ENCODE measurements around the gene MPP7.

The MPP7 gene

DNA sequence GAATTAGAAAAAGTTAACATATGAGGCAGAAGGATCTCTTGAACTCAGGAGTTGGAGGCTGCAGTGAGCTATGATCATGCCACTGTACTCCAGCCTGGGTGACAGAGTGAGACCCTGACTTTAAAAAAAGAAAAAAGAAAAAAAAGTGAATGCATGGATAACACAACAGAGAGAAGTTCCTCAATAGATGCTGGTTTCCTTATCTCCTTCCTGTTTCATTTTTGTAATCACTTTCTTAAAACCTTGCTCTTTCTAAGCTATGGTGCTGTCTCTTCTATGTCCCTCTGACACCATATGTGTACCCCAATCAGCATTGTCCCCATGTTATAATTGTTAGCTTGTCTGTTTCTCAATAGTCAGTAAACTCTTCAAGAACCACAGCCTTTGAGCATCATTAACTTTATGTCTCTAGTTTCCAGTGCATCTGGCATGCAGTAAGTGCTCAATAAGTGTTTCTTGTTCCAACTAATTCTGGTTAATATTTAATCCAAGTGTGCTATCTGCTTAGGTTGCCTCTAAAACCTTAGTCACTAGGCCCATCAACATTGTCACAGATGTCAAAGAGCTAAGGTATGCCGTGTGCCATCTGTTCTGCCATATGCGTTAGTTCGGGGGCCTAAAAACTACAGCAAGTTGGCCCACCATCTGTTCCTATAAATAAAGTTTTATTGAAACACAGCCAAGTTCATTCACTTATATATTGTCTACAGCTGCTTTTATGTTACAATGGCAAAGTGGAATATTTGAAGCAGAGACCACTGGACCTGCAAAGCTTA, 36.2 kb downstream of the MPP7 start:
- no peak for DNase-seq (ENCODE audit: low spot score)

- no peak for DNase-seq (ENCODE audit: low spot score)
These were observed 39.6 kb downstream of the MPP7 start for GRCh38 chr10:28263136-28263857.

DNA sequence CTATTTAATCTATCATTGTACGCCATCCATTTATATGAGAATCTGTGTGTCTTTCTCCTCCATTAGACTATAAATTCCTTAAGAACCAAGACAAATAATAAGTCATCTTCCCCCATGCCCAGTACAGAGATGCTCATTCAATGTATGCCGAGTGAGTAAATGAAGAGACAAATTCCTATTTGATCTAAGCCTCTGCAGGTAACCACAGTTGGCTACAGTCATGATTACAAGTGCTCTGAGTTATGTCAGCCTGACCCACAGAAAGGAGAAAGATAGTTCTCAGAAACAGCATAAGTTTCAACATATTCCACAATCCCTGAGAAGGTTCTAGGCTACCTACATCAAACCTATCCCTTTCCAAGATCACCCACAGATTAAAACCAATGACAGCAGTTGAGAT, 46.1 kb downstream of the MPP7 start:
- no peak for DNase-seq (ENCODE audit: low spot score)

- no peak for DNase-seq (ENCODE audit: low spot score)
These were observed 48.4 kb downstream of the MPP7 start for GRCh38 chr10:28254290-28254985.

DNA sequence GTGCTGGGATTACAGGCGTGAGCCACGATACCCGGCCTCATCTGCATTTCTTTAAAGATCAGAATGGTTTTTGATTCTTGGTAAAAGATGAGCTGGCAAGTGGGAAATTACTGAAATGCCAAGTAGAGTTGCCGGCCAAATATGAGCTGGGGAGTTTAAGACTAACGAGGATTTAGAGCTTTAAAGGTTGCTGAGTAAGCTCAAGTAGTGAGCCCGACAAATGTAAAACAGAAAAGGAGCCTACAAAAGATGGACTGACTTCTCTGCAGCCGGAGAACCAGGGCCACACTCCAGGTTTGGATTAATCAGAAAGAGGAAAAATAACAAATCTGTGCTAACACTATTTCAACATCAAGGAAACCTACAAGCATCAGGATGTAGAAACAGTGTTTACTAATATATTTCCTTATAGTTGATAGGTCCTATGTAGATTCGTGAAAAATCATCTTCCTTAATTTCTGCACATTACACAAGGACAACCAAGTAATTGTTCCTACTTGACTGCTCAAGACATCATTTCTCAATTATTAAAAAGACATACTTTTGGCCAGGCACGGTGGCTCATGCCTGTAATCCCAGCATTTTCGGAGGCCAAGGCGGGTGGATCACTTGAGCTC, 49.6 kb downstream of the MPP7 start:
- no peak for DNase-seq (ENCODE audit: low spot score)
